ENCODE measurements around the gene PANK4. TPM values are rescaled to one million over a fixed set of nuclear protein-coding genes. Genes with fewer than 3 reads are reported as not detected.

The PANK4 gene
- total RNA-seq, 1 experiment from 2014 or later: 32.2 TPM

DNA sequence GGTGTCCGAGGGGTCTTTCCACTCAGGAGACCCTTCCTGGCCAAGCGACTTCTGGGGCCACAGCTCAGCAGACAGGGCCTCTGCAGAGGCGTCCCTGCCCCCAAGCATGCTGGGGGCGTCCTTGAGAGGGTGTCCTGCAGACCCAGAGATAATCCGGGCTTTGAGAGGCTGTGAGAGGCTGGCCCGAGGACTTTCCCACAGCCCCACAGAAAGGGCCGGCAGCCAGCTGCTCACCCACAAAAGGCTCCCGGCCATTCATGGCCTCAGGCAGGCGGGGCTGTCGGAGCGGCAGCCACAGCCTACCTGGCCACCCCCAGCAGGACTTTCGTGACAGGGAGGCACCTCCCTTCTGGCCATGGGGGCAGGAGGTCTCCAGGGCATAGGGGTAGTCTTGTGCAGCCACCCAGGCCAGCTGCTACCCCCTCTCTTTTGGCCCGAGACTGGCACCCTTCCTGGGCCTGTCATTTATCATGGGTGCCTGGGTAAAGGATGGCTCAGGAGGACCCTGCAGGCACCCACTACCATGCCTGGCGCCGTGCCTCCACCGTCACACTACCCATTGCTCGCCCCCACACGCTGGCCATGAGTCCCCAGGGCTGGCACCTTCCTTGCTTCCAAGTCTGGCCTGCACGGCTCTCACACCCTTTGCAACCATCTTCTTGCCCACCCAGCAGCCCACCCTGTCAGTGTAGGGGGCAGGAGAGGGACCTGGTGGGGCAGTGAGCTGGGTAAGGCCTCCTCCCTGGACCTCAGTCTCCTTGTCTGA is 18.7 kb upstream of the PANK4 start:
- Histone ChIP-seq H2AFZ (ENCODE audit: low read length) (no peak overlapping the region), H3K27ac (ENCODE audit: insufficient read length, low read depth, low read length) (no peak overlapping the region), H3K79me2 (ENCODE audit: insufficient read depth, low read length) (no peaks in the 10 kb centered on the region), H3T11ph (ENCODE audit: low read length) (no peak overlapping the region), H3K4me1 (ENCODE audit: insufficient read depth, low read length) (no peaks in the 10 kb centered on the region; the same call in 1 of the 2 replicates), H4K91ac (ENCODE audit: insufficient read length, low read depth, low read length) (no peak overlapping the region), H4K20me1 (ENCODE audit: control insufficient read depth, insufficient read depth, insufficient read length) (no peaks in the 10 kb centered on the region), H3K23ac (ENCODE audit: insufficient read length, low read depth, low read length) (no peak overlapping the region), H2BK12ac (ENCODE audit: insufficient read length, low read depth, low read length) (no peak overlapping the region), H3K4ac (ENCODE audit: low read depth, low read length) (no peak overlapping the region), H2BK5ac (ENCODE audit: insufficient read length, low read length) (no peak overlapping the region), H3K56ac (ENCODE audit: insufficient read length, low read depth, low read length) (no peak overlapping the region), H4K8ac (replicated peaks; ENCODE audit: insufficient read length, low read depth, low read length) (no peak overlapping the region), H3K9ac (ENCODE audit: extremely low read depth, insufficient read length, low read length) (no peak overlapping the region), H3K4me2 (ENCODE audit: insufficient read depth, insufficient read length, low read length) (no peak overlapping the region), H4K5ac (ENCODE audit: insufficient read length, low read depth, low read length) (no peak overlapping the region), H2BK20ac (ENCODE audit: low read depth, low read length, poor library complexity, severe bottlenecking) (no peak overlapping the region), H3K27me3 (ENCODE audit: insufficient read depth, low read length) (no peaks in the 10 kb centered on the region; the same call in 1 of the 2 replicates), H3K9me3 (ENCODE audit: control insufficient read depth, low read depth, low read length) (no peaks in the 10 kb centered on the region), H3K18ac (ENCODE audit: insufficient read length, low read depth, low read length) (no peak overlapping the region), H3K23me2 (ENCODE audit: insufficient read length, low read depth, low read length, poor library complexity, severe bottlenecking) (peaks cover 12% of the 10 kb centered on the region), H3K79me1 (ENCODE audit: insufficient read depth, low read depth, low read length, poor library complexity, severe bottlenecking) (no peaks in the 10 kb centered on the region), H2BK15ac (ENCODE audit: low read depth, low read length) (no peak overlapping the region), H3K14ac (ENCODE audit: insufficient read depth, low read length) (no peak overlapping the region), H2AK5ac (ENCODE audit: insufficient read length, low read length) (no peak overlapping the region), H2BK120ac (ENCODE audit: low read depth, low read length, poor library complexity, severe bottlenecking) (no peak overlapping the region)
- Mint-ChIP-seq H3K9me3 (no peaks in the 10 kb centered on the region; a peak in 1 of 5 replicates), H3K36me3 (ENCODE audit: insufficient read depth in 1 of 3, low read depth in 3 of 3) (no peaks in the 10 kb centered on the region), H3K4me3 (no peak overlapping the region), H3K27ac (no peak overlapping the region), H3K4me1 (peaks cover 10 to 32% of the 10 kb centered on the region in 2 experiments), H3K27me3 (ENCODE audit: low read depth) (peaks cover 17% of the 10 kb centered on the region)
- WGBS (ENCODE audit: extremely low coverage, insufficient read length, low lambda C conversion rate): no CpG with 5 or more reads among the region's 19 CpGs
- TF ChIP-seq, protein P1, sequence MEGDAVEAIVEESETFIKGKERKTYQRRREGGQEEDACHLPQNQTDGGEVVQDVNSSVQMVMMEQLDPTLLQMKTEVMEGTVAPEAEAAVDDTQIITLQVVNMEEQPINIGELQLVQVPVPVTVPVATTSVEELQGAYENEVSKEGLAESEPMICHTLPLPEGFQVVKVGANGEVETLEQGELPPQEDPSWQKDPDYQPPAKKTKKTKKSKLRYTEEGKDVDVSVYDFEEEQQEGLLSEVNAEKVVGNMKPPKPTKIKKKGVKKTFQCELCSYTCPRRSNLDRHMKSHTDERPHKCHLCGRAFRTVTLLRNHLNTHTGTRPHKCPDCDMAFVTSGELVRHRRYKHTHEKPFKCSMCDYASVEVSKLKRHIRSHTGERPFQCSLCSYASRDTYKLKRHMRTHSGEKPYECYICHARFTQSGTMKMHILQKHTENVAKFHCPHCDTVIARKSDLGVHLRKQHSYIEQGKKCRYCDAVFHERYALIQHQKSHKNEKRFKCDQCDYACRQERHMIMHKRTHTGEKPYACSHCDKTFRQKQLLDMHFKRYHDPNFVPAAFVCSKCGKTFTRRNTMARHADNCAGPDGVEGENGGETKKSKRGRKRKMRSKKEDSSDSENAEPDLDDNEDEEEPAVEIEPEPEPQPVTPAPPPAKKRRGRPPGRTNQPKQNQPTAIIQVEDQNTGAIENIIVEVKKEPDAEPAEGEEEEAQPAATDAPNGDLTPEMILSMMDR (conservative IDR thresholded peaks at IDR 0.05): no peak
- DNase-seq: no peak
